Heart left ventricle (tissue), 16 donors: ENCODE measurements around the gene GAK. TPM values are rescaled to one million over a fixed set of nuclear protein-coding genes. Genes with fewer than 3 reads are reported as not detected.

Source experiments
- ATAC-seq, 4 donors: fragments of 200-7000 bp; cut with Tn5 transposase; one replicate each; pipeline ENCODE4 v1.9.1; 2020 to 2022; ENCODE audit warnings: moderate library complexity in 4 of 4, mild to moderate bottlenecking in 3 of 4, moderate number of reproducible peaks in 1 of 4
- DNase-seq, 5 donors: peaks; one replicate each; pipeline ENCODE4 v3.0.0-alpha.2; 2020
- H3K27ac ChIP-seq, 12 donors: fragments of 200-600 bp; sonication (generic) in 4 of 12; one replicate each; pipeline versions ENCODE4 v1.5.0 to v1.8.0; 2016 to 2022; ENCODE audit warnings: mild to moderate bottlenecking in 2 of 12
- H3K27me3 ChIP-seq, 9 donors: fragments of 200-600 bp; sonication (generic) in 2 of 9; one replicate each; pipeline versions ENCODE4 v1.5.1 to v1.8.0; 2016 to 2022; ENCODE audit warnings: mild to moderate bottlenecking in 3 of 9
- H3K36me3 ChIP-seq, 9 donors: fragments of 200-600 bp; sonication (generic) in 2 of 9; one replicate each; pipeline versions ENCODE4 v1.5.0 to v1.8.0; 2018 to 2022; ENCODE audit warnings: mild to moderate bottlenecking in 2 of 9
- H3K4me1 ChIP-seq, 12 donors: fragments of 200-600 bp; sonication (generic) in 4 of 12; one replicate each; pipeline versions ENCODE4 v1.5.0 to v1.8.0; 2016 to 2022; ENCODE audit warnings: mild to moderate bottlenecking in 3 of 12
- H3K4me3 ChIP-seq, 12 donors: fragments of 200-600 bp; sonication (generic) in 4 of 12; one replicate each; pipeline versions ENCODE4 v1.5.0 to v1.8.0; 2017 to 2022; ENCODE audit warnings: mild to moderate bottlenecking in 9 of 12, moderate library complexity in 4 of 12
- H3K9me3 ChIP-seq, 12 donors: fragments of 200-600 bp; sonication (generic) in 4 of 12; one replicate each; pipeline versions ENCODE4 v1.5.0 to v1.8.0; 2016 to 2022; ENCODE audit warnings: mild to moderate bottlenecking in 1 of 12
- CTCF ChIP-seq, 12 donors: fragments of 200-600 bp; sonication (generic) in 4 of 12; IDR thresholded peaks; one replicate each; pipeline versions ENCODE4 v1.5.0 to v1.8.0; 2018 to 2022; ENCODE audit warnings: antibody characterized with exemption in 12 of 12, mild to moderate bottlenecking in 5 of 12
- POLR2A ChIP-seq, 2 donors: fragments of 450-650 bp; IDR thresholded peaks; one replicate each; pipeline ENCODE4 v1.6.1; 2017; ENCODE audit warnings: antibody characterized with exemption in 2 of 2, mild to moderate bottlenecking in 2 of 2, moderate library complexity in 2 of 2
- WGBS, 4 donors: extraction: QIAGEN DNeasy Blood & Tissue Kit in 2 of 4; methylation state at CpG; one replicate each; pipeline versions ENCODE4 v1.1.5 to v1.1.7; 2013 to 2018; 5-methylcytosine and 5-hydroxymethylcytosine counted together
- intact Hi-C, 10 donors: fragments of 100-400 bp; cut with DNase I; formaldehyde crosslinking; loops; one replicate each; pipeline versions ENCODE4 v1.11.1 to v1.14.2; 2022
- polyA plus RNA-seq, 2 donors: library from polyadenylated mRNA; stranded (reverse); fragments of 200-250 nt; gene quantifications; one replicate each; pipeline ENCODE4 v1.2.3, GENCODE V29; 2013
- total RNA-seq, 9 donors: library from RNA; depleted of rRNA in 2 of 9; stranded (reverse); fragments of >200 nt in 2 of 9; fragmentation: NEBNext Ultra II Directional in 3 of 9; extraction: Animal tissue kit (Norgen Biotek cat#: 25700) in 3 of 9; gene quantifications; one replicate each; pipeline versions ENCODE4 v1.1.0 to v1.2.4, GENCODE V29; 2016 to 2023
- donor health status: ischemic (EF 13 %, LVEDD 7.1; RV severe dilation, severe dysfunction).
- donor health status: healthy with polysubstance abuse.
- donor health status: DM: no; HTN: yes; CAD: no.
- donor health status: DM: no; HTN: no; CAD: no.
- donor health status: ischemic (EF 25% LVEDD 6.9; RV normal size, moderate dysfunction).
- donor health status: ischemic (EF 25% LVEDD 5.7; RV mildly dilated, moderate dysfunction).
- donor health status: healthy.
- donor health status: DM: yes; HTN: yes; CAD: no.
- donor health status: ischemic (EF 35%, LVEDD 5.7; RV mildly dilated, moderate dysfunction).
- donor health status: nonischemic (EF 11% LVEDD 7.7; RV severe dilation, severe dysfunction).
- donor health status: DM: yes; HTN: yes; CAD: no.
- donor health status: PGD.
- donor health status: ischemic (EF 29% LVEDD 5.4; RV normal size, mild dysfunction).
- donor health status: nonischemic (EF 23%, LVEDD 6.1; RV moderate dilation, normal function).

The GAK gene
- total and polyA plus RNA-seq, 11 donors = 22.8 to 55.1 (median 33.8) TPM

GRCh38 chr4:856225-856901, 75.8 kb downstream of the GAK start:
- peak in 1 of 5 donors; percentile 29 for DNase-seq
- no peaks in the 10 kb centered on the region for H3K4me1 ChIP-seq
- WGBS, 4 donors = 94 to 100% (median 98%) methylated on average over 3 of the region's 3 CpGs
- H3K27me3 ChIP-seq = no peaks in the 10 kb centered on the region
- no peak overlapping the region for H3K27ac ChIP-seq
- TF ChIP-seq CTCF (IDR thresholded peaks at IDR 0.05) (no peak), POLR2A (IDR thresholded peaks at IDR 0.05) (no peak)
- H3K4me3 ChIP-seq = no peak overlapping the region
- H3K9me3 ChIP-seq = no peaks in the 10 kb centered on the region
- ATAC-seq = no peak
- H3K36me3 ChIP-seq = peaks cover 0 to 83% (median 61%) of the 10 kb centered on the region in 9 donors
- intact Hi-C loops = no loop called here

- TF ChIP-seq CTCF (IDR thresholded peaks at IDR 0.05) (no peak), POLR2A (IDR thresholded peaks at IDR 0.05) (no peak)
- Histone ChIP-seq H3K4me1 (no peaks in the 10 kb centered on the region), H3K36me3 (peaks cover 0 to 83% (median 61%) of the 10 kb centered on the region in 9 donors), H3K27ac (no peak overlapping the region), H3K27me3 (no peaks in the 10 kb centered on the region), H3K9me3 (no peaks in the 10 kb centered on the region), H3K4me3 (no peak overlapping the region)
- intact Hi-C loops = no loop called here
- DNase-seq (peak in 1 of 5 donors; percentile 22), ATAC-seq (no peak)
- 0 to 45% (median 39%) methylated on average over 1 of the region's 1 CpG for WGBS, 4 donors
These were observed 76.3 kb downstream of the GAK start for GRCh38 chr4:855880-856224.

- Histone ChIP-seq H3K36me3 (peaks cover 0 to 83% (median 57%) of the 10 kb centered on the region in 9 donors), H3K4me1 (no peaks in the 10 kb centered on the region), H3K27me3 (no peaks in the 10 kb centered on the region), H3K9me3 (no peaks in the 10 kb centered on the region), H3K4me3 (no peak overlapping the region), H3K27ac (no peak overlapping the region)
- TF ChIP-seq CTCF (IDR thresholded peaks at IDR 0.05) (no peak), POLR2A (IDR thresholded peaks at IDR 0.05) (no peak)
- 89 to 99% (median 95%) methylated on average over 11 of the region's 11 CpGs for WGBS, 4 donors
- ATAC-seq (no peak), DNase-seq (peak in 1 of 5 donors; percentile 14)
- intact Hi-C loops = no loop called here
These were observed 77.8 kb downstream of the GAK start for GRCh38 chr4:854356-854755.

GRCh38 chr4:853416-853781, 78.7 kb downstream of the GAK start:
- H3K9me3 ChIP-seq = no peaks in the 10 kb centered on the region
- TF ChIP-seq CTCF (IDR thresholded peaks at IDR 0.05) = no peak
- no peaks in the 10 kb centered on the region for H3K4me1 ChIP-seq
- no peak for ATAC-seq
- no peaks in the 10 kb centered on the region for H3K27me3 ChIP-seq
- no peak overlapping the region for H3K4me3 ChIP-seq
- intact Hi-C loops = no loop called here
- H3K36me3 ChIP-seq = peaks cover 0 to 81% (median 54%) of the 10 kb centered on the region in 9 donors
- no peak overlapping the region for H3K27ac ChIP-seq
- WGBS, 4 donors = 92 to 95% (median 94%) methylated on average over 33 of the region's 33 CpGs
- peak in 1 of 5 donors; percentile 48 for DNase-seq
